Kidney glomerular epithelial cell (primary cell): ENCODE data around the gene BTNL9.
"Not testable (repeated sequence)": the region's sequence is repeated elsewhere in the genome, so short reads cannot be mapped to it uniquely, and the experiment has no call there.

Experiments used
- DNase-seq: peaks from one replicate; lab custom pipeline; 2025; lab: John Stamatoyannopoulos, UW

Gene BTNL9

DNA sequence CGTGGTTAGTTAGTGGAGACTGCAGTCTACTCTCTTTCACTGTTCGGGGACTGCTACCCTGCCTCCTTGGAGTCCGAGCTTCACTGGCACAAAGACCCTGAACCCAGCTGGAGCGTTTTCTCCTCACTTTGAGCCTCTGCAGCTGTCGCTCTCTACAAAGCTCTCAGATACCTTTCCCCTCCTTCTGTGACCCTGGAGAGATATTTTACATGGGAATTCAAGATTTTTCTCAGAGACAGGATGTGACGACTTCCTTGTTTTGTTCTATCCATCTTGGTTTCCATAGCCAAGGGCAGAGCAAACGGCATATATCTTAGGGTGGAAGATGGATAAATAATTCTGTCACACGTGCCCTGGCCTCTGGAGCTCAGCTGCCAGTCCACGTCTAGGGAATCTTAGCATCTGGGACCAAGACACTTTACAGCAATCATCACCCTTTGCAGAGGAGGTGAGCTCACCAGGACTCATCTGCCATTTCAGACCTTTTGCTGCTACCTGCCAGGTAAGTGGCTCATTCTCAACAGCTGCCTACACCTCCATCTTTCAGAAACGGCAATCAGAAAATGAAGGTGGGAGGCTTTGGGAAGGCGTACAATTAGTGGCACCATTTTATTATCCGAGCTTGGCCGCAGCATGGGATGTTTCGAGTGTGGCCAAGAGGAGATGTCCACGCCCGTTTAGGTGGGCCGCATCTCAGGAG is at the start of gene BTNL9:
BTNL9 (plus strand) TSS at position 336 of the 700 bp plus-strand sequence. CDS start 5,224 bp downstream, outside the sequence.
- DNase-seq = no peak

DNA sequence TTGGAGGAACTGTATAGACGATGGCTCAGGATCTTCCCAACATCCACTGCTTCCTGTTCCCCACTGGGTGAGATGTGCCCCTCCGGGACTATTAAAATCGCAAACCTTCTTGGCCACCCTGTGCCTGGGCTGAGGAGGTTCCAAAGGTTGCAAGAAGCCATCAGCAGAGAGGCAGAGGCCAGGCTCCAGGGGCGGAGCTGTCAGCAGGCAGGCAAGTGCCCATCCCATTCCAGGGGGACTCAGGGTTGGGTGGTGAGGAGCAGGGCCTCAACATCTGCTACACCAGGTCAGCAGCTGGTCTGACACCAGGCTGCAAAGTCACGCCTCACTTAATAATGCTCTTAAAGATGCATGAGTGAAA is 49.2 kb upstream of the BTNL9 start:
- no peak for DNase-seq

DNA sequence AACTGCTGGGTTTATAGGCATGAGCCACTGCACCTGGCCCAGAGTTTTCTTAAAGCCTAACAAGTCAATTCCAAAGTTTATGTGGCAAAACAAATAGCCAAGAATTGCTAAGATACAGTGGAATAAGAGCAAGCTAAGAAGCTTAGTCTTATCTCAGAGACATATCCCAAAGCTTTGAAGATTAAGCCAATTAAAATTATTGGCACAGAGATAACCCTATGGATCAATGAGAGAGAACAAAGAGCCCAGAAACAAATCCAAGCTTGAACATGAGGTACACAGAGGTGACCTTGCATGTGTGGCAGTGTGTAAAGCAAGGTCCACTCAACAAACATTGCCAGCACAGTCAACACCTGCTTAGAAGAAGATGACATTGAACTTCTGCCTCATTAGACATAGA is 38.1 kb upstream of the BTNL9 start:
- DNase-seq = no peak

DNA sequence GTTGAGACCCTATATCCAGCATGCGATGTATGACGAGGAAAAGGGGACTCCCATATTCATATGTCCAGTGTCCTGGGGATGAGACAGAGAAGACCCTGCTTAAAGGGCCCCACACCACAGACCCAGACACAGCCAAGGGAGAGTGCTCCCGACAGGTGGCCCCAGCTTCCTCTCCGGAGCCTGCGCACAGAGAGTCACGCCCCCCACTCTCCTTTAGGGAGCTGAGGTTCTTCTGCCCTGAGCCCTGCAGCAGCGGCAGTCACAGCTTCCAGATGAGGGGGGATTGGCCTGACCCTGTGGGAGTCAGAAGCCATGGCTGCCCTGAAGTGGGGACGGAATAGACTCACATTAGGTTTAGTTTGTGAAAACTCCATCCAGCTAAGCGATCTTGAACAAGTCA is 34.3 kb upstream of the BTNL9 start:
- DNase-seq = no peak

DNA sequence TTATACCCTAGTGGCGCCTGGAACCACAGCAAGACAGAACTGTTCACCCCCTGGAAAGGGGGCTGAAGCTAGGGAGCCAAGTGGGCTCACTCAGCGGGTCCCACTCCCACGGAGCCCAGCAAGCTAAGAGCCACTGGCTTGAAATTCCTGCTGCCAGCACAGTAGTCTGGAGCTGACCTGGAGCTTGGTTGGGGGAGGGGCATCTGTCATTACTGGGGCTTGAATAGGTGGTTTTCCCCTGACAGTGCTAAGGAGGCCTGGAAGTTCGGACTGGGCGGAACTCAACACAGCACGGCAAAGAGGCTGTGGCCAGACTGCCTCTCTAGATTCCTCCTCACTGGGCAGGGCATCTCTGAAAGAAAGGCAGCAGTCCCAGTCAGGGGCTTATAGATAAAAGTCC is 31.9 kb upstream of the BTNL9 start:
- DNase-seq = no peak

DNA sequence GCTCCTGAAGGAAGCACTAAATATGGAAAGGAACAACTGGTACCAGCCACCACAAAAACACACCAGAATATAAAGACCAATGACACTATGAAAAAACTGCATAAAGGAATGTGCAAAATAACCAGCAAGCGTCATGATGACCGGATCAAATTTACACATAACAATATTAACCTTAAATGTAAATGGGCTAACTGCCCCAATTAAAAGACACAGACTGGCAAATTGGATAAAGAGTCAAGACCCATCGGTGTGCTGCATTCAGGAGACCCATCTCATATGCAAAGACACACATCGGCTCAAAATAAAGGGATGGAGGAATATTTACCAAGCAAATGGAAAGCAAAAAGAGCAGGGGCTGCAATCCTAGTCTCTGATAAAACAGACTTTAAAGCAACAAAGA is 30.0 kb upstream of the BTNL9 start:
- DNase-seq = not testable (repeated sequence)

DNA sequence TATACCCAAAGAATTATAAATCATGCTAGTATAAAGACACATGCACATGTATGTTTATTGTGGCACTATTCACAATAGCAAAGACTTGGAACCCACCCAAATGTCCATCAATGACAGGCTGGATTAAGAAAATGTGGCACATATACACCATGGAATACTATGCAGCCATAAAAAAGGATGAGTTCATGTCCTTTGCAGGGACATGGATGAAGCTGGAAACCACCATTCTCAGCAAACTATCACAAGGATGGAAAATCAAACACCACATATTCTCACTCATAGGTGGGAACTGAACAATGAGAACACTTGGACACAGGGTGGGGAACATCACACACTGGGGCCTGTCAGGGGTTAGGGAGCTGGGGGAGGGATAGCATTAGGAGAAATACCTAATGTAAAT is 25.4 kb upstream of the BTNL9 start:
- DNase-seq = not testable (repeated sequence)

DNA sequence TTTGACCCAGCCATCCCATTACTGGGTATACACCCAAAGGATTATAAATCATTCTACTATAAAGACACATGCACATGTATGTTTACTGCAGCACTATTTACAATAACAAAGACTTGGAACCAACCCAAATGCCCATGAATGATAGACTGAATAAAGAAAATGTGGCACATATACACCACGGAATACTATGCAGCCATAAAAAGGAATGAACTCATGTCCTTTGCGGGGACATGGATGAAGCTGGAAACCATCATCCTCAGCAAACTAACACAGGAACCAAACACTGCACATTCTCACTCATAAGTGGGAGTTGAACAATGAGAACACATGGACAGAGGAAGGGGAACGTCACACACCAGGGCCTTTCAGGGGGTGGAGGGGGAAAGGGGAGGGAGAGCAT is 22.6 kb upstream of the BTNL9 start:
- DNase-seq = not testable (repeated sequence)

DNA sequence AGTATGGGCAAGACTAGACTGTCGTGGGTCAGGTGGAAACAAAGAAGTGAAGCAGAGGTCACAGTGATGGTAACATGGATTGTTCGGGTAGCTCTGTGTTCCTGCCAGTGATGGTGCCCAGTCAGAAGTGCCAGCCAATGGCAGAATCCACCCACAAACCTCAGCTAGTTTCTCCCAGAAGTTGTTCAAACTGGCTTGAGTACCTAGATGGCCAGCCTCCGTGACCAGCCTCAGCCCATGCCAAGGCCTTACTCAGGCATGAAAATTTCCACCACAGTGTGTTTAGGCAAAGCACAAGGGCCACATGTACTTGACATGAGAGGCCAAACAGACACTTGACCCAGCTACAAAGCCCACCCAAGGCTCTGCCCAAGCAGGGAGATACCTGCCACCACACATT is 19.4 kb upstream of the BTNL9 start:
- DNase-seq = no peak

DNA sequence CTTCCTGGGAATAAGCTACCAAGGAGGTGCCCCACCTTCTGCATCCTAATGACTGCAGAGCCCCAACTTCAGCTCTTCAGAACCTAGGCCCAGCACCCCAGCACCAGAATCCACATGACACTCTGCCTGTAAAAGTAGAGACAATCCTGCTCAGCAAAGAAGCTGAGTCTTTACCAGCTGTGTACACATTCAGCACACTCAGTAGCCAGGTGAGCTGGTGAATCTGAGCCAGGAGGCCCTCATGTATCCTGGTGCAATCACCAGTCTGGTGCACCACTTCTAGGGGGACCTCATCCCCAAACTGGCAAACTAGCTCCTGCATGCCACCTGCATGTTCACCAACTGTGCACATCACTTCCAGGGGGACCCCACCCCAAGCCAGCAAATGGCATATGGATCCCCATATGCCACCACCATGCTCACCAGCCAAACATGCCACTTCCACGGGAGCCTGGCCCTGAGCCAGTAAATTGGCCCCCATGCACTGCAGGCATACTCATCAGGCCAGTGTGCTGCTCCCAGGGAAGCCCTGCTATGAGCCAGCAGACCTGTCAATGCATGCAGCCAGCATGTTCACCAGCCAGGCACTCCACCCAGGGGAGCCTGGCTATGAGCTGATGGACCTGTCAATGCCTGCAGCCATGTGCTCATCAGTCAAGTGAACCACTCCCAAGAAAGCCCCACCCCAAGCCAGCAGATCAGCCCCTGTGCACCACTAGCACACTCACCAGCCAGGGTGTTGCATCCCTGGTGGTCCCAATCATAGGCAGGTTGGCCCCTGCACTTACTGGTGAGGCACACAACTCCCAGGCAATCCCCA is 15.6 kb upstream of the BTNL9 start:
- DNase-seq = no peak

DNA sequence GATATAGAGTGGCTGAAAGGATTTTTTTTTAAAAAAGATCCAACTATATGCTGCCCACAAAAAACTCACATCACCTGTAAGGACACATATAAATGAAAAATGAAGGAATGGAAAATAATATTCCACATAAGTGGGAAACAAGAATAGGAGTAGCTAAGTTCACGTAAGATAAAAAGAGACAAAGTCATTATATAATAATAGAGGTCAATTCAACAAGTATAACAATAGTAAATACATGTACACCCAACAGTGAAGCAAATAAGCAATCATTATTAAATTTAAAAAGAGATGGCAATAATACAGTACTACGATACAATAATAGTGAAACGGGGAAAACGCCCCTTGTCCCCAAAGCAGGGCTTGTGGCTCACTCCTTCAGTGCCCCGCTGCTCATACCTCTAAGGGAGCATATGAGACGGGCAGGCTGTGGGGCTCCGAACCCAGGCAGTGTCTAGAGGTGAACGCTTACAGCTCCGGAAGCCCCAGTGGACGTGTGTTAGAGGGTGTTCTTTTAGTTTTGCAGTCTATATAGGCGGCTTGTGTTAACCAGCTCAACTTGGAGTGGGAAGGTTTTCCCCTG is 12.5 kb upstream of the BTNL9 start:
- no peak for DNase-seq

DNA sequence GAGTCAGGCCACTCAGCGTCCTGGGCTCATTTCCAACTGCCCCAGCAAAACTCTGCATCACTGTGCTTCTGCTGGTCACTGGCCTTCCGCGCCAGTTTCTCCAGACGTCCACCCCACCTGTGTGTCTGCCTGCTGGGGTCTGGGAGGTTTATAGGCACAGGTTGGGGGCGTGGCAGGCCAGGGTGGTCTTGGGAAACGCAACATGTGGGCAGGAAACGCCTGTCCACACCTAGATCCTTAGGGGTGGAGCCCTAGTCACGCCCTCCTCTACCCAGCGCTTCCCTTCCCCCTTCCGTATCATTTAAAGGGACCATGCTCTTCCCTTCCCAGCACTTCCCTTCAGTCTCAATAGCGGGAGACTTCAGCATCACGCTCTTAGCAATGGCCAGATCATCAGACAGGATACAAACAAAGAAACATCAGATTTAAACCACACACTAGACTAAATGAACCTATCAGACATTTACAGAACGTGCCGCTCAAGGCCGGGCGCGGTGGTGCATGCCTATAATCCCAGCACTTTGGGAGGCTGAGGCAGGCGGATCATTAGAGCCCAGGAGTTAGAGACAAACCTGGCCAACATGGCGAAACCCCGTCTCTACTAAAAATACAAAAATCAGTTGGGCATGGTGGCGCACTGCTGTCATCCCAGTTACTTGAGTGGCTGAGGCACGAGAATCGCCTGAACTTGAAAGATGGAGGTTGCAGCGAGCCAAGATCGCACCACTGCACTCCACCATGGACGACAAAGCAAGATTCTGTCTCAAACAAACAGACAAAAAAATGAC is 11.8 kb upstream of the BTNL9 start:
- no peak for DNase-seq

DNA sequence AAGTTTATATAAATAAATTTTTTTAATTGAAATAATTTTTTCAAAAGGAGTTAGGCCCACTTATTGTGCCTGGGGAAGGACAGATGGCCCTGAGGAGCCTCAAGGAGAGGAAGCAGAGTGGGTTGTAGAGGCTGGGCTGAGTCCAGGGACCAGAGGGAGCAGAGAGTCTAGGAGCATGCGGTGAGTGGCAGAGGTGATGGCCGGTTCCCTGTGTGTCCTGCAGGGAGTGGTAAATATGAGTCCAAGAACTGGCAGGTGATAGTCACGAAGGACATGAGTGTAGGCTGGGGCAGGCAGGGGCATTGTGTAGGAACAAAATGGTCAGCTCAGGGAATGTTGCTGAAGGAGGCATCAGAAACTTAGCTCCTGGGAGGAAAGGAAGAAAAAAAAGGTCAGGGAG is 8.3 kb upstream of the BTNL9 start:
- DNase-seq = no peak

DNA sequence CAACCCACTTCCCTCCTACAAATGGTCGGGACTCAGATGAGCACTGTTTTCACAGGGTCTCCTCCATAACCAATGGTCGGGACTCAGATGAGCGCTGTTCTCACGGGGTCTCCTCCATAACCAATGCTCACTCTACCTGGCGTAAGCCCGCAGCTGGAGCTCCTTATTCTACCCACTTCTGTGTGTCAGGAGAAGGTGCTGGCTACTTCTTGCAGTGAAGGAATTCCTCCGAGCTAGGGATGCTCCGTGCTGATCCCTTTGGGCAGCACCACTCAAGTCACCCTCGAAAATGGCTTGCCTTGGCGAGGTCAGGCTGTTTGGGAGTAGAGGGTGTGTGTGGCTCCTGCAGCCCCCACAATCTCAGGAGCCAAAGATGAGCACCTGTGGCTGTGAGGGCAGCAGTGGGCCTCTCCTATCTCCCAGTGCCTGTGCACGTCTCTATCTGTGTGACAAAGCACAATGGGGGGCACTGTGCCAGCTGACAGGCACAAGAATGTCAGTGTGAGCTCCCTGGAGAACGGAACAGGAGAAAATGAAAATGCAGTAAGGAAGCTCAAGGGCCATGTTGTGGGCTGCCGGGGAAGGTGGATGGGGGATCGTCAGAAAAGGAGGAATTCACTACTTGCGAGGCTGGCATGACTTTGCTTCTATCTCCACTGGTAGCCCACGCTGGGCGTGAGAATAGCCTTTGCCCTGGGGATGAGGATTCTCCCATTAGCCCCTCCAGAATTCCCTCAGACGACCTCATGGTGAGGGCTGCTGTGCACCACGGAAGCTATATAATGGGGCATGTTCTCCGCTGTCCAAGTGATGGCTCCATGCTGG is 3.9 kb upstream of the BTNL9 start:
- no peak for DNase-seq

DNA sequence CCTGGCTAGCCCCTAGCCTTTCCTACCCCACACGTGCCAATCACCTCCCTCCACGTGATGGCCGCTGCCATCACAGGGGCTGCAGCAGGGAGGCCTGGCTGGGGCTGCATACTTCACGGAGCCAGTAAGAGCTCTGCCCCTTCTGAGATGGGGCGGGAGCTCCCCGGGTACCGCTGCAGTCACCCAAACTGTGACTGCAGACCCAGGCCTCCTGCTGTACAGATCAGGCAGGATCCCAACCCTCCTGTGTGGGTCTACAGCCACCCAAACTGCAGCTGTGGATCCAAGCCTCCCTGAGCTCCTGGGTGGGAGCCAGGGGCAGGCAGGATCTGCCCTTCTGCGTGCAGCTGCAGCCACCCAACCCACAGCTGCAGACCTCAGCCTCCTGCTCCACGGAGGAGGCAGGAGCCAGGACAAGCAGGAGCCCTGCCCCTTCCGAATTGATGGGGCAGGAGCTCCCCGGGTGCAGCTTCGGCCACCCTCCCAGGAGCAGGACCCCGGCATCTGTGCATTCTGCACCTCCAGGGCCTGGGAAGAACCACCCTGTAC is 3.2 kb upstream of the BTNL9 start:
- DNase-seq = no peak

DNA sequence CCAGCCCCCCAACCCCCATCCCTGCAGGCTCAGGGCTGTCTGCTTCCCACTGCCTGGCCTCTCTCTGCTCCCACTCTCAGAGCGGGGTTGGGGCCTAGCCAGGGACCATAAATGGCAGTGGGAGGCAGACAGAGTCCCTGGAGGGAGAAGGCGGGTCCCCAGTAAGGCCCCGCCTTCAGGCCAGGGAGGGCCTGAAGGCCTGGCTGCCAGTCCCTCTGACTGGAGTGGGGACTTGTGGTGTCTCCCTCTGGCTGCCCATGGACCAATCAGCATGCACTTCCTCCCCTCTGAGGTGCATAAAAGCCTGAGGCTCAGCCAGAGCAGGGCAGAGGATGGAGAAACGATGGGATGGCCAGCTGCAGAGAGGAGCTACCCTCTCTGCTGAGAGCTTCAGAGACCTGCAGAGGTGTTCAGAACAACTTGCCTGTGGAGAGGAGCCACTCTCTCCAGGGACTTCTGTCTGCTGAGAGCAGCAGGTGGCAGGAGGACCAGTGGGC is 2.7 kb upstream of the BTNL9 start:
- no peak for DNase-seq

DNA sequence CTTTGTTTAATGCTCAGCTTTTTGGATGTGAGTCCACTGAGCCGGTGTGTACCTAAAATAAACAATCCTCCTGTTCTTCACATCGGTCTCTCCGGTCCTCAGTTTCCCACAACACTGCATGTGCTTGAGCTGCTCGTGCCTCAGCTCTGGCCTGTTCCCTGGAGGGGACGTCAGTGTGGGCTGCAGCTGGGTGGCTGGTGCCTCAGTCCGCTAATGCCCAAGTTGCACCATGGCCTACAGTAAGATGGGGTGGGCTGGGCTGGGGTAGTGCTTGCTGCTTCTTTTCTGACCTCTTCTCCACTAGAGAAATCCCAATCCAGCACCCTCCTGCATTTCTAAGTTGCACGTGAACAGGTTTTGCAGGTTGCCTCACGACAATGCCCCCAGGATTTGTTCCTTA is 595 bp upstream of the BTNL9 start:
- no peak for DNase-seq

DNA sequence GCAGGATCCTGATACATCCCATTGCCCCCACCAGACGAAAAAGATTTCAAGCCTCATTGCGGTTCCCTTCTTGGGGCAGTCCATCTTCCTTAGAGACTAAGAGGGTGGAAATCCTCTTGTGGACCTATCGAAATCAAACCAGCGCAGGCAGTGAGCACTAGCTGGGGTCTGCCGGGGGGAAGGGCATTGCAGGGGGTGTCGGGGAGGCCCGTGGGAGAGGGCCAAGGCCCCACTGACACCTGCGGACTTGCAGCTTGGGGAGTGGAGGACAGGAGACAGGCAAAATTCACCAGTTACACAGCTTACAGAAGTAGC is 522 bp downstream of the BTNL9 start:
- no peak for DNase-seq

DNA sequence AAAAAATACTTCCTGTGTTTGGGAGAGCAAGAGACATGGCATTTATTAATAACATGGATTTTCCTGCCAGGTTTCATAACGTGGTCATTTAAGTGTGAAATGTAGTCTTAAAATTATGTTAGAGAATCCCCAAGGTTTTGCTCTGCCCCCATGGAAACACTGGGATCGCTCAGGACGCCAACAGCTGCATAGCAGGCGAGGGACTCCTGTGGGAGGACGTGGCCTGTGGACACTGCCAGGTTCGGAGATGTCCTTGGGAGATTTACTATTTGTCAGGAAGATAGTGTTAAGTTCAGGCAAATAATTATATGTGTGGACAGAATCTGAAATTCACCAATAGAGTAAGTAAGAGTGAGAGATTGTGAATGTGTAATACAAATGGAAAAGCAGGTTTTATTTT is 977 bp downstream of the BTNL9 start:
- no peak for DNase-seq

DNA sequence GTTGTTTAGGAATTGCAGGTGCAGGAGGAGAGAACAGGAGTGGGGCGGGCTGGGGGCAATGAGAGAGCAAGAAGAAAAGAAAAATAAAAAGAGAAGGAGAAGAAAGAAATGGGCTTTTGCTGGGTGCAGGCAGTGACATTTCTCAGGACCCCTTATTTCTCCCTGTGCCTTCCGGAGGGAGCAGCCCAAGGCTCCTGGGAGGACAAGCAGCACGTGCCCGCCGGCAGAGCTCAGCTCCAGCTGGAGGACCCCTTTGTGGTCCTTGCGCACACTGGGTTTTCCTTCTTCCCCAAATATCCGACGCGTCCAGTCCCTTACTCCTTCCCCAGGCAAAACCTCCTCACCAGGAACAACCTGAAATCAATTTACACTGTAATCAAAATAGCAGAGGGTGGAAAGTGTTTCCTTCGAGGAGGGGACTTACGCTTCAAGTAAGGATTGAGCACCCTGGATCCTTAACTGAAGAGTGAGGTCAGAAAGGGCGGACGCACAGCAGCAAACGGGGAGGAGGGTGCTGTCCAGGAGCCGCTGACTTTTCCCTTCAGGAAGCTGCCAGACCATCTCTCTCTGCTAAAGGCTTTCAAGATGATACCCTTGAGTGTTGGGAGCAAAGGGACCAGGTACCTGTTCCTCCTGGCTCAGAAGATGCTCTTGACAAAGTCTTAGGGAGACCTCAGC is 2.1 kb downstream of the BTNL9 start:
- no peak for DNase-seq

DNA sequence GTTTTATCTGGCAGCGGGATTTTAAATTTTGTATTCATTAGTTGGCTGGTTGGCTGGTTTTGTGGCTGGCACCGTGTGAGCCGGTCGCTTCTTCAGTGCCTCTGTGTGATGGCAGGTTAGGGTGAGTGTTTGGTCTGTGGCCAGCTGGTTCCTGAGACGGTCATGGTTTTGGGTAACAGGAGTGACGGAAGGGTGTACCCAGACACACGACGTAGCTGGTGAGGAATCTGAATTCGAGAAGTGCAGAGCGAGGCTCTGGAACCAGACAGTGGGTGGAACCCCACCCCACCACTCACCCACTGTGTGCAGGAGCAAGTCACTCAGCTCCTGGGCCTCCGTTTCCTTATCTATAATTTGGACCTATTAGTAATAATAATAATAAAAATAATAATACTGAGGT is 2.7 kb downstream of the BTNL9 start:
- DNase-seq = no peak
